Measurements from ENCODE around the gene SSX3. TPM values are rescaled to one million over a fixed set of nuclear protein-coding genes. Genes with fewer than 3 reads are reported as not detected.

Gene SSX3
- total RNA-seq, 2 experiments from 2014 or later, result not detected

Other genes starting within 250 kb of the SSX3 start
- not detected for gene SPACA5B, start 226.1 kb downstream of the SSX3 start, total RNA-seq
- gene SSX5, start 159.9 kb downstream of the SSX3 start, total RNA-seq, result not detected
- not detected for gene SSX1, start 101.3 kb downstream of the SSX3 start, total RNA-seq
- not detected for gene SSX4, start 26.8 kb upstream of the SSX3 start, total RNA-seq
- gene SSX4B, start 55.3 kb upstream of the SSX3 start, total RNA-seq, result not detected
- 10 to 100 TPM; 83.5 to 98.1 TPM for gene SLC38A5, start 113.6 kb upstream of the SSX3 start, total RNA-seq
- 10 to 100 TPM; 73.0 to 93.7 TPM for gene FTSJ1, start 119.5 kb upstream of the SSX3 start, total RNA-seq
- 1 to 10 TPM; 6.9 to 9.0 TPM for gene PORCN, start 152.3 kb upstream of the SSX3 start, total RNA-seq
- 100 to 1,000 TPM; 137 to 140 TPM for gene EBP, start 165.1 kb upstream of the SSX3 start, total RNA-seq
- 10 to 100 TPM; 13.2 to 15.2 TPM for gene TBC1D25, start 183.0 kb upstream of the SSX3 start, total RNA-seq
- 100 to 1,000 TPM; 164 to 202 TPM for gene RBM3, start 217.8 kb upstream of the SSX3 start, total RNA-seq
- 10 to 100 TPM; 27.2 to 39.4 TPM for gene WDR13, start 240.8 kb upstream of the SSX3 start, total RNA-seq